Measurements from ENCODE around the gene WASF3.

The WASF3 gene

DNA sequence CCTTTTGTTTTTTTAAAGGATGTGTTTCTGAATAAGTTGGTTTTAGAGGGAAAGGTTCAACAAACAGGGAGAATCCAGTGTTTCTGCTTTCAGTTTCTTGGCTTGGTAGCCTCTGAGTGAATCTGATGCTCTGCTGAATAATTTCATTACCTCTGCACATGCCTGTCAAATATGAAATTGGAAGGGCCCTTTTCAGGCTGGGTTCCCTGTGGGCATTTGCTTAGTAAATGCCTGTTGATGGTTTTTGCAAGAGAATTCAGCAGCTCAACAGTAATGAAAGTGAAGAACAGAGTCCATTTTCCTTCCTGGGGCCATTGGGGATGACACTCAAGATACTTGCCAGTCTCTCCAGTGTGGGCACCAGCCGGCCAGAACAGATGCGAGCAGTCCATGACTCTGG is 128.8 kb downstream of the WASF3 start:
- no peak overlapping the region for H3K27ac Mint-ChIP-seq
- no peaks in the 10 kb centered on the region for H3K36me3 Mint-ChIP-seq (ENCODE audit: low read depth)
- peaks cover 8% of the 10 kb centered on the region for H3K27me3 Mint-ChIP-seq
- H3K4me1 Mint-ChIP-seq (ENCODE audit: low read depth): no peaks in the 10 kb centered on the region
- H3K4me3 Mint-ChIP-seq: no peak overlapping the region
- peaks cover 11% of the 10 kb centered on the region for H3K9me3 Mint-ChIP-seq

DNA sequence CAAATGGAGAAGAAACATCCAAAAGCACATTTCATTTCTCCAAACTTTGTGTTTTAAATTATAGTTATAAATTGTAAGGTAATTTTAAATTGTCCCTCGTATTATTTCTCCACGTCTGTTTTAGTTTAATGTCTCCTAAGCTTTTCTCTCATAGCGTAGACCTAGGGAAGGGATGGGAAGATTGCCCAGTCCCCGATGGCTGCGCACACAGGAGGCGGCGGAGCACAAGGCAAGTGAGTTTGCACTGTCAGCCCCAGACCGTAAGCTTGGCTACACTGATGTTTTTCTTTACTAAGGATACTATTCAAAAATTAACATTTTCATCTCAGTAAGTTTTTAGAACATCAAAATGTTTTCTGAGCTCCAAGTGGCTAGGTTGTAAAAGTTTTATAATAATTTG is 130.8 kb downstream of the WASF3 start:
- Mint-ChIP-seq H3K9me3 (peaks cover 16% of the 10 kb centered on the region), H3K4me1 (ENCODE audit: low read depth) (no peaks in the 10 kb centered on the region), H3K36me3 (ENCODE audit: low read depth) (no peaks in the 10 kb centered on the region), H3K27ac (no peak overlapping the region), H3K4me3 (no peak overlapping the region), H3K27me3 (peaks cover 8% of the 10 kb centered on the region)

- no peaks in the 10 kb centered on the region for H3K4me1 Mint-ChIP-seq (ENCODE audit: low read depth)
- H3K4me3 Mint-ChIP-seq: no peak overlapping the region
- H3K27ac Mint-ChIP-seq: no peak overlapping the region
- peaks cover 16% of the 10 kb centered on the region for H3K9me3 Mint-ChIP-seq
- H3K36me3 Mint-ChIP-seq (ENCODE audit: low read depth): no peaks in the 10 kb centered on the region
- H3K27me3 Mint-ChIP-seq: peaks cover 8% of the 10 kb centered on the region
Observed at GRCh38 chr13:26688980-26689379, 131.5 kb downstream of the WASF3 start.

DNA sequence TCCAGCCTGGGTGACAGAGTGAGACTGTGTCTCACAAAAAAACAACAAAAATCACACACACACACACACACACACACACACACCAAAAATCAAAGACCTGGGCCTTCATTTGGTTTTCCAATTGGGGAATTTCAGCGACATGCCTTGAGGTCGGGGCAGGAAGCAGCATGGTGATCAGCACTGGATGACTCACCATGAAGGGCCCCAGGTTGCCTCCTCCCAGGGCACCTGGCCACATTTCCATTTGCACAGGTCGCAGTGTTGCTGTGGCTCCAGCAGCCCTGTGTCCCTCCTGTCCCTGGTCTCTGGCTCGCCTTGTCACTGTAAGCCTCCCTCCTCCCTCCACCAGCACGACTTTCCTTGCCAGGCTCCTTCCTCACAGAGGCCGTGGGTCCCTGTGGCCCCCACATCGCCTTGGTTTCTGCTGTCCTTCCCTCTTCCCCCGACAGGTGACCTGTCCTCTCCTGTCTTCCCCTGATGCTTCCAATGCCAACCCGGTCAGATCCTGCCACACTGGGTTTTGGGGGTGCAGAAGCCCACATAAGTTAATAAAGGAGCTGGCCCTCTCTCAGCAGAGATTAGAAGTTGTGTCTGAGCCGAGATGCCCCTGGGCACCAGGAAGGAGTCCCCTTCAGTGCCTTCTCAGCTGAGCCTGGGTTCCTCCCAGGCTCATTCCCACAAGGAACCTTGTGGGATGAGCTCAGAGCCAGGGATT is 136.4 kb downstream of the WASF3 start:
- Mint-ChIP-seq H3K9me3 (peaks cover 16% of the 10 kb centered on the region), H3K27me3 (peaks cover 8% of the 10 kb centered on the region), H3K4me1 (ENCODE audit: low read depth) (no peaks in the 10 kb centered on the region), H3K36me3 (ENCODE audit: low read depth) (no peaks in the 10 kb centered on the region), H3K4me3 (no peak overlapping the region), H3K27ac (no peak overlapping the region)

DNA sequence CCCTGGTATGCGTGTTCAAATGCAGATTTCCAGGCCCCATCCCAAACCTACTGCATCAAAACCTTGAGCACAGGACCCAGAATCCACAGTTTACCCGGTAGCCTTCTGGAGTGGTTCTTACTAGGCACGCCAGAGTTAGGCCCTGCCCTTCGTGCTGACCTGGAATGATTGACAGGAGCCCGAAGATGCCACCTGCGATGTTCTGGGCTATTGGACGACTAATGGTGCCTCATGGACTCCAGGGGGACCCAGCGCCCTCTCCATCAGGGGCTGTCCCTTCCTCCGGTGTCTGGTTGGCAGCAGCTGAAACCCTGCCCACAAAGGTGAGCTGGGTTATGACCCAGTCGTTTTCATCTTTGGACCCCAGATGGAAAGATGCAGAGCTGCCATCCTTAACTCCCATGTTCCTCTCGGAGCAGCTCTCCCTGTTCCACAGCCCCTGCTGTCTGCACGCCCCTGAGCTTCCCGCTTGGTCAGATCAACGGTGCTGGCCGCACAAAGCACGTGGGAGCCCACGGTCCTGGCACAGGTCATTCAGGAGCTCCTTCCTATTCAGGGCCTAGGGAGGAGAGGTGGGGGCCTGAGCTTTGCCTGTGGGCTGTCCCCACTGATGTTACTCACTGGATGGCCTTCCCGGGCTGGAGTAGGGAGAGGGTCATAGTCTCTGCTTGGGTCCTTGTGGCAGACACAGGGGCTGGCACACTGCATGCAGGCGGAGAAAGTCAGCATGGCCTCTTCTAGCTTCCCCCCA is 137.3 kb downstream of the WASF3 start:
- Mint-ChIP-seq H3K4me3 (no peak overlapping the region), H3K9me3 (peaks cover 16% of the 10 kb centered on the region), H3K27ac (no peak overlapping the region), H3K4me1 (ENCODE audit: low read depth) (no peaks in the 10 kb centered on the region), H3K36me3 (ENCODE audit: low read depth) (no peaks in the 10 kb centered on the region), H3K27me3 (peaks cover 8% of the 10 kb centered on the region)

- peaks cover 13% of the 10 kb centered on the region for H3K9me3 Mint-ChIP-seq
- H3K27ac Mint-ChIP-seq: no peak overlapping the region
- peaks cover 5% of the 10 kb centered on the region for H3K27me3 Mint-ChIP-seq
- no peak overlapping the region for H3K4me3 Mint-ChIP-seq
- H3K4me1 Mint-ChIP-seq (ENCODE audit: low read depth): no peaks in the 10 kb centered on the region
- H3K36me3 Mint-ChIP-seq (ENCODE audit: low read depth): no peaks in the 10 kb centered on the region
Observed at GRCh38 chr13:26695360-26695705, 137.8 kb downstream of the WASF3 start.

DNA sequence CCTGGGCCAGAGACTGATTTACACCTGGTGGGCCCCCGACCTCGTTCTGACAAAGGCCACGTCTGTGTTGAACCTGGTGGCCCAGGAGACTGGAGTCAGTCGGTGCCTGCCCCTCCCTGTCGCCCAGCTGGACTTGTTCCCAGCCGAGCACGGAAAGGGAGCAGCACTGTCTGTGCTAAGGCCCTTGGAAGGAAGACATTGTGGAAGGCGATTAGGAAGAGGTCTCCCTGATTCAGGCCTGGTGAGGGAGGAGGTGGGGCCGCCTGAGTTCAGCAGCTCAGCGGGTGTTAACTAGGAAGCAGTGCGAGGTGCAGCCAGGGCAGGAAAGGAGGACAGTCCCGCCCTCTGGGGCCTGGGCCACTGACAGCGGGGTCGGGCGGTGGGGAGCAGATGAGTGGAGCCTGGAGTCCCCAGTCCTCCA is 138.4 kb downstream of the WASF3 start:
- no peak overlapping the region for H3K4me3 Mint-ChIP-seq
- H3K27me3 Mint-ChIP-seq: peaks cover 5% of the 10 kb centered on the region
- no peaks in the 10 kb centered on the region for H3K36me3 Mint-ChIP-seq (ENCODE audit: low read depth)
- H3K4me1 Mint-ChIP-seq (ENCODE audit: low read depth): no peaks in the 10 kb centered on the region
- peaks cover 9% of the 10 kb centered on the region for H3K9me3 Mint-ChIP-seq
- H3K27ac Mint-ChIP-seq: no peak overlapping the region

- H3K4me1 Mint-ChIP-seq (ENCODE audit: low read depth): no peaks in the 10 kb centered on the region
- H3K36me3 Mint-ChIP-seq (ENCODE audit: low read depth): no peaks in the 10 kb centered on the region
- no peak overlapping the region for H3K27ac Mint-ChIP-seq
Observed at GRCh38 chr13:26697069-26697955, 139.8 kb downstream of the WASF3 start.

DNA sequence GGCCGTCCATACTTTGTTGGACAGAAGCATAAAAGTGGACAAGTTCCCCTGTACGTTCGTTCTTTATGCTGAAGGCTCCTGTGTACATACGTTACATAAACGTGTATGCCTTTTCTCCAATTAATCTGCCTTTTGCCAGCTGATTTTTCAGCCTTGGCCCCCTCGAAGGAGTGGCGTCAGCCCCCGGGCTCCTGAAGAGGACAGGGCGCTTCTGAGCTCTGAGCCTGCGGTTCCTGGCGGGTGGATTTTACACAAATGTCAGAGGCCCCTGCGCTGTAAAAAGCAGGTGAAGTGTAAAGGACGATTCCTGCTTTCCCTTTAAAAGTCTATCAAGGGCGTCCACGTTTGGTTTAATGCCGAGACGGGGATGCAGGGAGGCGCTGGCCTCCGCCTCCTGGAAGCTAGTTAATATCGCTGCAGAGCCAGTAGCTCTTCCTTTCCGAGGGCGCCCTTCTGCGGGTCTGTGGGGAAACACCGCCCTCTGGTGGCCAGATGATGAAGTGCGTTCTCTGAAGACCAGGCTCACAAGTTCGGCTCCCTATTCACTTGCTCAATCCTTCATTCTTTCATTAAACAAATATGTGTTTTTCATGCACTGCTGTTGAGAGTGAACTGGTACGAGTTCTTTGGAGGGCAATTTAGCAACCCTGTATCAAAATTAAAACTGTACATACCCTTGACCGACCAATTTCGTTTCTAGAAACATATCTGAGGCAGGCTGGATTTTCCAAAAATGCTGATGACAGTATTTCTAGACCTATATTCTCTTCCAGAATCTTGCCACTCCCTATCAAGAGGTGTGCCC is 141.1 kb downstream of the WASF3 start:
- no peaks in the 10 kb centered on the region for H3K4me1 Mint-ChIP-seq (ENCODE audit: low read depth)
- no peaks in the 10 kb centered on the region for H3K9me3 Mint-ChIP-seq
- no peak overlapping the region for H3K27ac Mint-ChIP-seq
- H3K27me3 Mint-ChIP-seq: peaks cover 5% of the 10 kb centered on the region
- H3K4me3 Mint-ChIP-seq: no peak overlapping the region
- no peaks in the 10 kb centered on the region for H3K36me3 Mint-ChIP-seq (ENCODE audit: low read depth)

More at GRCh38 chr13:26697069-26697955, 139.8 kb downstream of the WASF3 start:
- Mint-ChIP-seq H3K9me3 (no peaks in the 10 kb centered on the region), H3K4me3 (no peak overlapping the region), H3K27me3 (peaks cover 5% of the 10 kb centered on the region)

- H3K36me3 Mint-ChIP-seq (ENCODE audit: low read depth): no peaks in the 10 kb centered on the region
- H3K27me3 Mint-ChIP-seq: peaks cover 5% of the 10 kb centered on the region
- no peaks in the 10 kb centered on the region for H3K9me3 Mint-ChIP-seq
- no peak overlapping the region for H3K27ac Mint-ChIP-seq
- H3K4me3 Mint-ChIP-seq: no peak overlapping the region
- H3K4me1 Mint-ChIP-seq (ENCODE audit: low read depth): no peaks in the 10 kb centered on the region
Observed at GRCh38 chr13:26699197-26699490, 141.7 kb downstream of the WASF3 start.

- H3K4me3 Mint-ChIP-seq: no peak overlapping the region
- H3K27ac Mint-ChIP-seq: no peak overlapping the region
- H3K4me1 Mint-ChIP-seq (ENCODE audit: low read depth): no peaks in the 10 kb centered on the region
- no peaks in the 10 kb centered on the region for H3K36me3 Mint-ChIP-seq (ENCODE audit: low read depth)
- no peaks in the 10 kb centered on the region for H3K9me3 Mint-ChIP-seq
- H3K27me3 Mint-ChIP-seq: peaks cover 11% of the 10 kb centered on the region
Observed at GRCh38 chr13:26705536-26705935, 148.1 kb downstream of the WASF3 start.

DNA sequence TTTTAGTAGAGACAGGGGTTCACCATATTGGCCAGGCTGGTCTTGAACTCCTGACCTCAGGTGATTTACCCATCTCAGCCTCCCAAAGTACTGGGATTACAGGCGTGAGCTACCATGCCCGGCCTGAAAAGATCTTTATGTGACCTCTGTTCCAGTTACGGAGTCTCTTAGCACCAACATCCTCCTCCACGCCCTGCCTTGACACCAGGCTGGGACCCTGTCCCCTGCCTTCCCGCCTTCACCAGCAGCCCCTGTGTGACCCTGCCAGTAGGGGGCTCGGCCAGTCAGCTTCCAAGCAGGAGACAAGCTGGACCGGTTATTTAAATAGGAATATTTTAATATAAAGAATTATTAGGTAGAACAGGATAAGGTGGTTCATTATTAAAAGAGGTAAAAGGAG is 148.9 kb downstream of the WASF3 start:
- Mint-ChIP-seq H3K27ac (no peak overlapping the region), H3K9me3 (no peaks in the 10 kb centered on the region), H3K27me3 (peaks cover 11% of the 10 kb centered on the region), H3K4me3 (no peak overlapping the region), H3K4me1 (ENCODE audit: low read depth) (no peaks in the 10 kb centered on the region), H3K36me3 (ENCODE audit: low read depth) (no peaks in the 10 kb centered on the region)

GRCh38 chr13:26707122-26708006 is 149.9 kb downstream of the WASF3 start:
- Mint-ChIP-seq H3K4me3 (no peak overlapping the region), H3K4me1 (ENCODE audit: low read depth) (no peaks in the 10 kb centered on the region), H3K36me3 (ENCODE audit: low read depth) (no peaks in the 10 kb centered on the region), H3K9me3 (peaks cover 2% of the 10 kb centered on the region), H3K27ac (no peak overlapping the region), H3K27me3 (peaks cover 11% of the 10 kb centered on the region)

GRCh38 chr13:26708007-26708297 is 150.5 kb downstream of the WASF3 start:
- H3K36me3 Mint-ChIP-seq (ENCODE audit: low read depth): no peaks in the 10 kb centered on the region
- H3K27ac Mint-ChIP-seq: no peak overlapping the region
- peaks cover 8% of the 10 kb centered on the region for H3K9me3 Mint-ChIP-seq
- no peak overlapping the region for H3K4me3 Mint-ChIP-seq
- peaks cover 11% of the 10 kb centered on the region for H3K27me3 Mint-ChIP-seq
- H3K4me1 Mint-ChIP-seq (ENCODE audit: low read depth): no peaks in the 10 kb centered on the region

All from stimulated activated naive CD8-positive, alpha-beta T cell treated with anti-CD3 and anti-CD28 coated beads, Interleukin-15, Interleukin-2, amounts not matched to agents 100 ng/mL and 50 ng/mL, for 24 hours (primary cell).